Measurements from ENCODE around the gene KLHL18.
"Not testable (repeated sequence)": the region's sequence is repeated elsewhere in the genome, so short reads cannot be mapped to it uniquely, and the experiment has no call there.

The KLHL18 gene

GRCh38 chr3:47366833-47367232 lies 84.1 kb downstream of the KLHL18 start:
- DNase-seq: no peak

- DNase-seq: no peak
Observed at GRCh38 chr3:47367631-47368030, 84.9 kb downstream of the KLHL18 start.

- not testable (repeated sequence) for DNase-seq
Observed at GRCh38 chr3:47370020-47370419, 87.3 kb downstream of the KLHL18 start.

GRCh38 chr3:47370887-47371697 lies 88.3 kb downstream of the KLHL18 start:
- DNase-seq: peak; percentile 6

- no peak for DNase-seq
Observed at GRCh38 chr3:47374587-47374986, 91.8 kb downstream of the KLHL18 start.

GRCh38 chr3:47376393-47376792 lies 93.6 kb downstream of the KLHL18 start:
- no peak for DNase-seq

- DNase-seq: no peak
Observed at GRCh38 chr3:47377186-47377585, 94.4 kb downstream of the KLHL18 start.

- DNase-seq: no peak
Observed at GRCh38 chr3:47378869-47379268, 96.1 kb downstream of the KLHL18 start.

- no peak for DNase-seq
Observed at GRCh38 chr3:47379411-47379899, 96.7 kb downstream of the KLHL18 start.

- no peak for DNase-seq
Observed at GRCh38 chr3:47380026-47380600, 97.4 kb downstream of the KLHL18 start.

- DNase-seq: peak; percentile 98
Observed at GRCh38 chr3:47380601-47381316, 98.0 kb downstream of the KLHL18 start, which contains the start of gene PTPN23. Gene PTPN23 (plus strand): TSS chr3:47381021. CDS start chr3:47381097, 76 bp downstream.

GRCh38 chr3:47381317-47382157 lies 98.8 kb downstream of the KLHL18 start:
- DNase-seq: no peak

GRCh38 chr3:47384425-47384824 lies 101.7 kb downstream of the KLHL18 start:
- DNase-seq: no peak

GRCh38 chr3:47385007-47385406 lies 102.3 kb downstream of the KLHL18 start:
- DNase-seq: no peak

GRCh38 chr3:47385796-47386195 lies 103.1 kb downstream of the KLHL18 start:
- no peak for DNase-seq

GRCh38 chr3:47392933-47393332 lies 110.2 kb downstream of the KLHL18 start:
- DNase-seq: no peak

GRCh38 chr3:47394140-47394870 lies 111.6 kb downstream of the KLHL18 start:
- DNase-seq: no peak

- DNase-seq: no peak
Observed at GRCh38 chr3:47394881-47395280, 112.1 kb downstream of the KLHL18 start.
